ENCODE measurements around the gene MRPL21. TPM values are rescaled to one million over a fixed set of nuclear protein-coding genes. Genes with fewer than 3 reads are reported as not detected.

MRPL21 gene
- total RNA-seq, 2 donors from 2014 or later: 63.8 to 64.9 TPM

DNA sequence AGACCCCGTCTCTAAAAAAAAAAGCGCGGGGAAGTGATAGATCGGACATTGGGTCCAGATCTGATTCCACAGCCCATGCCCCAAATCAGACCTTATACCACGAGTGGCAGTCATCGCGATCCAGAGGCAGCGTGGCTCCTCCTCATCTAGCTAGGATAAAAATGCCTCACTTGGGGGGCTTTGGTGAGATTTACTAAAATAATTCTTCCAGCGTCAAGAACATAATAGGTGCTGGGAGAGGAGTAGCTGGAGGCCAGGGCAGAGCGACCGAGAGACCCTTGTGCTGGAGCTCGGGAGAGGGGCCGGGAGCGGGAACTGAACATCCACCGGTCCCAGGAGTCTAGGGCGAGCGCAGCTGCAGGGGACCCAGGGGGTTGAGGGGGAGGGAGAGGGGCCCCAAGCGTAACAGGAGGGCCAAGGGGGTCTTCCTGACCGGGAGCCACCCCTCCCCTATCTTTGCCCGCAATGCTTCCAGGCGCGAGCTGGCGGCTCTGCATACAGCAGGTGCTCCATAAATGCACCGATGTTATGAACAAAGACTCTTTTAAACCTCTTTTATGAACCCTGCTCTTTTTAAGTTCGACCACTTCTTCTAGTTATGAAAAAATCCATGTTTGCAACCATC, 61.1 kb downstream of the MRPL21 start:
- H3K36me3 ChIP-seq (ENCODE audit: control insufficient read depth, insufficient read depth, low read length): no peaks in the 10 kb centered on the region
- 49 to 58% methylated on average over 13 to 25 of the region's 25 CpGs for WGBS, 2 experiments (ENCODE audit: insufficient coverage in 1 of 2, insufficient read length in 1 of 2)
- no peaks in the 10 kb centered on the region for H3K9me3 ChIP-seq (ENCODE audit: control insufficient read depth, low read length)
- H3K27ac ChIP-seq (ENCODE audit: low read depth, low read length): no peak overlapping the region
- no peak for DNase-seq
- no peaks in the 10 kb centered on the region for H3K4me1 ChIP-seq (ENCODE audit: control insufficient read depth, insufficient read depth, low read length)
- Mint-ChIP-seq H3K4me3 (peak overlapping the region; percentile 56), H3K27ac (no peak overlapping the region), H3K36me3 (ENCODE audit: low read depth) (no peaks in the 10 kb centered on the region), H3K9me3 (no peaks in the 10 kb centered on the region), H3K27me3 (ENCODE audit: insufficient read depth) (peaks cover 55% of the 10 kb centered on the region), H3K4me1 (peaks cover 16% of the 10 kb centered on the region)
- H3K4me3 ChIP-seq (ENCODE audit: low read length): peak overlapping the region; percentile 68
- TF ChIP-seq, protein P1, sequence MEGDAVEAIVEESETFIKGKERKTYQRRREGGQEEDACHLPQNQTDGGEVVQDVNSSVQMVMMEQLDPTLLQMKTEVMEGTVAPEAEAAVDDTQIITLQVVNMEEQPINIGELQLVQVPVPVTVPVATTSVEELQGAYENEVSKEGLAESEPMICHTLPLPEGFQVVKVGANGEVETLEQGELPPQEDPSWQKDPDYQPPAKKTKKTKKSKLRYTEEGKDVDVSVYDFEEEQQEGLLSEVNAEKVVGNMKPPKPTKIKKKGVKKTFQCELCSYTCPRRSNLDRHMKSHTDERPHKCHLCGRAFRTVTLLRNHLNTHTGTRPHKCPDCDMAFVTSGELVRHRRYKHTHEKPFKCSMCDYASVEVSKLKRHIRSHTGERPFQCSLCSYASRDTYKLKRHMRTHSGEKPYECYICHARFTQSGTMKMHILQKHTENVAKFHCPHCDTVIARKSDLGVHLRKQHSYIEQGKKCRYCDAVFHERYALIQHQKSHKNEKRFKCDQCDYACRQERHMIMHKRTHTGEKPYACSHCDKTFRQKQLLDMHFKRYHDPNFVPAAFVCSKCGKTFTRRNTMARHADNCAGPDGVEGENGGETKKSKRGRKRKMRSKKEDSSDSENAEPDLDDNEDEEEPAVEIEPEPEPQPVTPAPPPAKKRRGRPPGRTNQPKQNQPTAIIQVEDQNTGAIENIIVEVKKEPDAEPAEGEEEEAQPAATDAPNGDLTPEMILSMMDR (conservative IDR thresholded peaks at IDR 0.05): no peak
- no peak overlapping the region for H3K9ac ChIP-seq (ENCODE audit: extremely low read depth, low read length, poor library complexity, severe bottlenecking)
- H3K27me3 ChIP-seq (ENCODE audit: control insufficient read depth, insufficient read depth, low read length, poor library complexity, severe bottlenecking): peaks cover 68% of the 10 kb centered on the region

DNA sequence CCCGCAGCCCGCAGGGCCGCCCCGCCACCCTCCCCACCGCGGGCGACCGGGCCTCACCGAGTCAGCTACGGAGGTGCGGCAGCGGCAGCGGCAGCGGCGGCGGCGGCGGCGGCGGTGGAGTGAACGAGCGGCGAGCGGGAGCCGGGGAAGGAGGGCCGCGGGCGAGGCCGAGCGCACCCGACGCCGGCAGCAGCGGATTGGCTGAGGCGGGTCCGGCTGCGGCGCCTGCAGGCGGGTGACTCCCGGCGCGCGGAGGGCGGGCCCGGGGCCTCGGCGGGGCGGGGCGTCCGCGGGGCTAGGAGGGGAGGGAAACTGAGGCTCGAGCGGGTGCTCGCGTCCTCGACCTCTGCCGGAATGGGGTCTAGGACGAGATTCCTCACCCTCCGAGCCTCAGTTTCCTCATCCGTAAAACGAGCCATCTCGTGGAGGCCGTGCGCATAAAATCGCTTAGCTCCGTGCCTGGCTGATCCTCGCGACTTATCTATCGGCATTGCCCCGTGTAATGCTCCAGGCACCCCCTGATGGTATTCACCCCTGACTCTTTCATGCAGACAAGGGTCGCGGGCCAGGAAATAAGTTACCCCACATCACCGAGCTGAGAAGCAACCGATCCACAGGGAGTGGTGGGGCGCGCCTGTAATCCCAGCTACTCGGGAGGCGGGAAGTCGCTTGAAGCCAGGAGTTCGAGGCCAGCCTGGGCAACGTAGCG, 61.8 kb downstream of the MRPL21 start, which contains the start of gene CPT1A:
CPT1A (minus strand) TSS at position 199 of the 709 bp plus-strand sequence. CDS start 26,442 bp downstream, outside the sequence.
- no peaks in the 10 kb centered on the region for H3K4me1 ChIP-seq (ENCODE audit: control insufficient read depth, insufficient read depth, low read length)

More for the DNA sequence above, 61.8 kb downstream of the MRPL21 start, which contains the start of gene CPT1A:
- H3K9me3 Mint-ChIP-seq: no peaks in the 10 kb centered on the region
- H3K4me1 Mint-ChIP-seq: peaks cover 16% of the 10 kb centered on the region
- Histone ChIP-seq H3K36me3 (ENCODE audit: control insufficient read depth, insufficient read depth, low read length) (no peaks in the 10 kb centered on the region), H3K9me3 (ENCODE audit: control insufficient read depth, low read length) (no peaks in the 10 kb centered on the region), H3K27me3 (ENCODE audit: control insufficient read depth, insufficient read depth, low read length, poor library complexity, severe bottlenecking) (peaks cover 63% of the 10 kb centered on the region), H3K9ac (ENCODE audit: extremely low read depth, low read length, poor library complexity, severe bottlenecking) (no peak within 1 kb of the TSS), H3K27ac (ENCODE audit: low read depth, low read length) (no peak within 1 kb of the TSS), H3K4me3 (ENCODE audit: low read length) (peak within 1 kb of the TSS; percentile 86)
- peak within 1 kb of the TSS; percentile 66 for H3K4me3 Mint-ChIP-seq
- no peaks in the 10 kb centered on the region for H3K36me3 Mint-ChIP-seq (ENCODE audit: low read depth)
- H3K27ac Mint-ChIP-seq: no peak within 1 kb of the TSS
- H3K27me3 Mint-ChIP-seq (ENCODE audit: insufficient read depth): peaks cover 55% of the 10 kb centered on the region
- 9 to 14% methylated on average over 30 to 82 of the region's 82 CpGs for WGBS, 2 experiments (ENCODE audit: insufficient coverage in 1 of 2, insufficient read length in 1 of 2)
- peak; percentile 87 for DNase-seq
- TF ChIP-seq, protein P1 (conservative IDR thresholded peaks at IDR 0.05): no peak

Other genes starting within 250 kb of the MRPL21 start
- gene GAL, start 219.3 kb downstream of the MRPL21 start, total RNA-seq: 100 to 1,000 TPM in 1 of 2 donors, 10 to 100 TPM in 1; 98.9 to 166 TPM
- gene TESMIN, start 152.3 kb downstream of the MRPL21 start, total RNA-seq: 10 to 100 TPM; 53.7 to 68.8 TPM
- 1 to 10 TPM; 3.3 to 7.3 TPM for gene CPT1A, start 61.9 kb downstream of the MRPL21 start, total RNA-seq
- 10 to 100 TPM; 23.9 to 28.3 TPM for gene IGHMBP2, start 59 bp upstream of the MRPL21 start, total RNA-seq
- gene MRGPRD, start 77.2 kb upstream of the MRPL21 start, total RNA-seq: not detected
- gene MRGPRF, start 109.4 kb upstream of the MRPL21 start, total RNA-seq: 1 to 10 TPM; 3.7 to 4.7 TPM
- 10 to 100 TPM; 20.7 to 27.9 TPM for gene TPCN2, start 145.1 kb upstream of the MRPL21 start, total RNA-seq